HCT116 (cell line): ENCODE data around the gene EHMT1. TPM values are rescaled to one million over a fixed set of nuclear protein-coding genes. Genes with fewer than 3 reads are reported as not detected.

Source experiments
- ATAC-seq: fragments of 200-7000 bp; cut with Tn5 transposase; 2 replicates; pipeline ENCODE4 v1.9.1; 2020; ENCODE audit warnings: mild to moderate bottlenecking, moderate library complexity
- BruUV-seq: library from RNA; stranded (reverse); fragments of 400-500 nt; replicated peaks from 2 replicates; lab custom pipeline; 2021; lab: Mats Ljungman, UMichigan
- CTCF ChIA-PET: fragments of 300-600 bp; sonication (Branson Sonifier 250); formaldehyde crosslinking; loops from one replicate; lab custom pipeline; 2021; ENCODE audit warnings: antibody characterized with exemption; lab: Charles Lee
- POLR2A ChIA-PET: fragments of 300-600, 350-600 bp; sonication (Branson Sonifier 250); formaldehyde crosslinking; loops from one replicate; lab custom pipeline; 2021; ENCODE audit warnings: antibody characterized with exemption; lab: Charles Lee
- RAD21 ChIA-PET, 2 experiments: fragments of 300-600 bp; sonication (Branson Sonifier 250); formaldehyde crosslinking; loops; one replicate each; lab custom pipeline; 2023; ENCODE audit warnings: low total read pairs in 2 of 2; ENCODE audit not compliant: uncharacterized antibody in 2 of 2, unreplicated experiment in 2 of 2, low non-redundant PET in 1 of 2; lab: Charles Lee
- DNase-seq: peaks from one replicate; pipeline ENCODE4 v3.0.0-alpha.2; 2010; ENCODE audit warnings: low read depth, low spot score
- H2AFZ ChIP-seq: fragments of 200-600 bp; shearing (Covaris generic), sonication (generic); 2 replicates; pipeline ENCODE4 v1.6.1; 2017; ENCODE audit warnings: low read depth, mixed run types, mixed read lengths, antibody characterized with exemption, low read length; ENCODE audit not compliant: poor library complexity, severe bottlenecking
- H3K27ac ChIP-seq: 2 replicates; pipeline ENCODE4 v1.5.1; 2012; ENCODE audit warnings: low read depth, low read length
- H3K27me3 ChIP-seq: fragments of 200-600 bp; sonication (generic); 2 replicates; pipeline ENCODE4 v1.6.1; 2016; ENCODE audit warnings: mixed run types, low read length, mixed read lengths; ENCODE audit not compliant: insufficient read depth
- H3K36me3 ChIP-seq, 2 experiments: fragments of 200-500 bp in 1 of 2; fragments of 200-600 bp in 1 of 2; sonication (Bioruptor generic) in 1 of 2; sonication (generic) in 1 of 2; 2 replicates each; pipeline versions ENCODE4 v1.5.1 to v1.6.1; 2014 to 2016; ENCODE audit warnings: low read length in 2 of 2, inconsistent platforms in 1 of 2, mixed read lengths in 1 of 2, mixed run types in 1 of 2; ENCODE audit not compliant: insufficient read depth in 2 of 2, control insufficient read depth in 1 of 2
- H3K4me1 ChIP-seq, 2 experiments: fragments of 200-600 bp in 1 of 2; sonication (generic) in 1 of 2; 2 replicates each; pipeline versions ENCODE4 v1.5.1 to v1.6.1; 2012 to 2017; ENCODE audit warnings: low read length in 2 of 2, inconsistent platforms in 1 of 2, mild to moderate bottlenecking in 1 of 2, mixed read lengths in 1 of 2, mixed run types in 1 of 2, moderate library complexity in 1 of 2; ENCODE audit not compliant: insufficient read depth in 2 of 2, control insufficient read depth in 1 of 2
- H3K4me2 ChIP-seq: fragments of 200-600 bp; sonication (generic); 2 replicates; pipeline ENCODE4 v1.6.1; 2017; ENCODE audit warnings: mixed run types, low read length, mixed read lengths
- H3K4me3 ChIP-seq, 2 experiments: fragments of 200-600 bp in 1 of 2; sonication (generic) in 1 of 2; replicated peaks in 1 of 2; 2 replicates each; pipeline ENCODE4 v1.5.1; 2011 to 2016; ENCODE audit warnings: low read length in 2 of 2, control low read depth in 1 of 2, low read depth in 1 of 2, mild to moderate bottlenecking in 1 of 2, mixed read lengths in 1 of 2, mixed run types in 1 of 2
- H3K79me2 ChIP-seq: fragments of 200-600 bp; sonication (generic); 2 replicates; pipeline ENCODE4 v1.6.1; 2017; ENCODE audit warnings: mild to moderate bottlenecking, mixed run types, low read length, moderate library complexity, mixed read lengths; ENCODE audit not compliant: insufficient read depth
- H3K9ac ChIP-seq: fragments of 200-600 bp; sonication (generic); 2 replicates; pipeline ENCODE4 v1.6.1; 2016; ENCODE audit warnings: low read length, mixed read lengths
- H3K9me2 ChIP-seq: fragments of 200-600 bp; sonication (generic), shearing (Covaris generic); 2 replicates; pipeline ENCODE4 v1.6.1; 2017; ENCODE audit warnings: mixed run types, mild to moderate bottlenecking, moderate library complexity; ENCODE audit not compliant: insufficient read depth
- H3K9me3 ChIP-seq, 2 experiments: fragments of 200-500 bp in 1 of 2; fragments of 200-600 bp in 1 of 2; sonication (Bioruptor generic) in 1 of 2; sonication (generic) in 1 of 2; 2 replicates each; pipeline ENCODE4 v1.6.1; 2014 to 2017; ENCODE audit warnings: low read length in 2 of 2, mixed read lengths in 2 of 2, inconsistent platforms in 1 of 2, low read depth in 1 of 2, mild to moderate bottlenecking in 1 of 2, mixed run types in 1 of 2, moderate library complexity in 1 of 2; ENCODE audit not compliant: control insufficient read depth in 1 of 2, insufficient read depth in 1 of 2
- H4K20me1 ChIP-seq: fragments of 200-600 bp; sonication (generic), shearing (Covaris generic); 2 replicates; pipeline ENCODE4 v1.6.1; 2017; ENCODE audit warnings: mixed run types, mild to moderate bottlenecking, moderate library complexity; ENCODE audit not compliant: insufficient read depth
- CEBPB ChIP-seq: IDR thresholded peaks from 2 replicates; pipeline ENCODE4 v1.6.1; 2012; ENCODE audit warnings: low read depth
- EGR1 ChIP-seq: IDR thresholded peaks from 2 replicates; pipeline ENCODE4 v1.6.1; 2012; ENCODE audit warnings: low read depth
- EZH2phosphoT487 ChIP-seq: fragments of 200-600 bp; IDR thresholded peaks from 2 replicates; pipeline ENCODE4 v1.6.1; 2018; ENCODE audit warnings: antibody characterized with exemption, borderline replicate concordance
- JUND ChIP-seq: IDR thresholded peaks from 2 replicates; pipeline ENCODE4 v1.6.1; 2012
- POLR2A ChIP-seq: IDR thresholded peaks from 2 replicates; pipeline ENCODE4 v1.7.0; 2011; ENCODE audit warnings: borderline replicate concordance; ENCODE audit not compliant: insufficient read depth, insufficient read length; ENCODE audit errors: extremely low read depth
- POLR2AphosphoS5 ChIP-seq: IDR thresholded peaks from 2 replicates; pipeline ENCODE4 v1.6.1; 2011; ENCODE audit warnings: mild to moderate bottlenecking, low read depth, low read length, moderate library complexity
- RAD21 ChIP-seq: IDR thresholded peaks from 2 replicates; pipeline ENCODE4 v1.6.1; 2012; ENCODE audit warnings: low read depth, mild to moderate bottlenecking
- SP1 ChIP-seq: IDR thresholded peaks from 2 replicates; pipeline ENCODE4 v1.6.1; 2012; ENCODE audit warnings: low read depth
- SRF ChIP-seq: IDR thresholded peaks from 2 replicates; pipeline ENCODE4 v1.6.1; 2012; ENCODE audit warnings: low read depth
- YY1 ChIP-seq: IDR thresholded peaks from 2 replicates; pipeline ENCODE4 v1.6.1; 2011; ENCODE audit warnings: low read length, low read depth, moderate library complexity, mild to moderate bottlenecking; ENCODE audit not compliant: insufficient replicate concordance; ENCODE audit errors: extremely low read depth
- intact Hi-C: fragments of 100-400 bp; cut with micrococcal nuclease; formaldehyde crosslinking; loops from 2 replicates; pipeline ENCODE4 v1.10.0; 2022
- total RNA-seq: library from RNA; stranded (reverse); gene quantifications from one replicate; pipeline ENCODE4 v1.2.1, GENCODE V29; 2021; ENCODE audit not compliant: unreplicated experiment
- TF ChIP-seq, protein P1 (sequence below), 3 experiments: fragments of 200-600 bp in 1 of 3; sonication (generic) in 1 of 3; IDR thresholded peaks in 2 of 3; conservative IDR thresholded peaks in 1 of 3; 2 replicates each; pipeline ENCODE4 v1.5.1; 2012 to 2017; ENCODE audit warnings: low read depth in 2 of 3, low read length in 2 of 3, antibody characterized with exemption in 1 of 3, borderline replicate concordance in 1 of 3, control low read depth in 1 of 3, mild to moderate bottlenecking in 1 of 3, mixed read lengths in 1 of 3, mixed run types in 1 of 3, moderate library complexity in 1 of 3; ENCODE audit not compliant: insufficient read depth in 1 of 3
- TF ChIP-seq, protein P2 (sequence below): IDR thresholded peaks from 2 replicates; pipeline ENCODE4 v1.6.1; 2012

EHMT1 gene
- total RNA-seq, 1 experiment from 2014 or later = 86.1 TPM

DNA sequence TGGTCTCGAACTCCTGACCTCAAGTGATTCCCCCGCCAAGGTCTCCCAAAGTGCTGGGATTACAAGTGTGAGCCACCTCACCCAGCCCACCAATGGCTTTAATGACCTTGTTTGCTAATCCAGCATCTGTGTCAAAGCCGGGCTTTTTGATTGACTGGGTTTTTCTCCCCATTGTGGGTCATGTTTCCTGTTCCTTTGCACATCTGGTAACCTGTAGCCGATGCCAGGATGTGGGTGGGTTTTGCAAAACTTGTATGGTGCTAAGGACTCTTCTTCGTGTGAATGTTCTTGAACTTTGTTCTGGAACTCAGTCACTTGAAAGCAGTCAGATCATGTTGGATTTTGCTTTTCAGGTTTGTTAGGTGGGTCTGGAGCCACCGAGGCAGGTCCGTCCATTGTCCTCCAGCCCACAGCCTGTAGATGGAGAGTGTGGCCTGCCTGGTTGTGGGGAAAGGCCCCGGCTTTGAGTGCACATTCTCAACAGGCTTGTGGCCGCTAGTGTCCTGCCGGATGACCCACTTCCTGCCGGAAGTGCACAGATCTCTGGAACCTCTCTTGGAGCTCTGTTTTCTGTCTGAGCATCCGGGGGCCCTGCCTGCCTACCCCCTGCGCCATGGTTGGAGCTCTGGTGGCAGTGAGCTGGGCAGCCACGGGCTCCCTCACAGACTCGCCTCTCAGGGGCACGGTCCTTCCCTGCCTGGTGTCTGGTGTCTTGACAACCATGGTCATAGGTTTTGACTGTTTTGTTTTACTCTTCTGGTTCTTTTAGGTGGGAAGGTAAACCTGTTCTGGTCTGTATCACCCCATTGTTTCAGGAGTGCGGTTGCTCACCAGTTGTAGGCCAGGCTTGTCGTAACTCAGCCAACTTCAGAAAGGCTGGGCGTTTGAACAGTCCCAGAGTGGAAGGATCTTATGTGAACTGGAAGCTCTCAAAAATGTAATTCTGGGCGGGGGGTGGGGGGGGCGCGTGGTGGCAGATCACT is 189.2 kb downstream of the EHMT1 start:
- CTCF ChIA-PET = no interaction called here
- no peak overlapping the region for H3K27ac ChIP-seq
- no TSS peak for BruUV-seq
- no peaks in the 10 kb centered on the region for H3K9me3 ChIP-seq
- H3K4me1 ChIP-seq = no peaks in the 10 kb centered on the region
- H3K36me3 ChIP-seq = peaks cover 9 to 19% of the 10 kb centered on the region in 2 experiments; a peak in 3 of 4 replicates
- intact Hi-C loops = no loop called here
- H3K79me2 ChIP-seq = no peaks in the 10 kb centered on the region
- ATAC-seq (no peak), DNase-seq (no peak)
- no peak overlapping the region for H3K4me3 ChIP-seq
- POLR2A ChIA-PET = no interaction called here
- 0 out of 2 replicates have a peak, but pooled peaks cover 3% of the 10 kb centered on the region for H4K20me1 ChIP-seq
- TF ChIP-seq YY1 = no peak
- no peak for TF ChIP-seq CEBPB
- TF ChIP-seq JUND = no peak
- no peak for TF ChIP-seq POLR2AphosphoS5
- no peak overlapping the region for H2AFZ ChIP-seq
- RAD21 ChIA-PET = no interaction called here
- no peaks in the 10 kb centered on the region for H3K9me2 ChIP-seq
- H3K9ac ChIP-seq = no peak overlapping the region
- H3K27me3 ChIP-seq = no peaks in the 10 kb centered on the region
- H3K4me2 ChIP-seq = no peak overlapping the region

DNA sequence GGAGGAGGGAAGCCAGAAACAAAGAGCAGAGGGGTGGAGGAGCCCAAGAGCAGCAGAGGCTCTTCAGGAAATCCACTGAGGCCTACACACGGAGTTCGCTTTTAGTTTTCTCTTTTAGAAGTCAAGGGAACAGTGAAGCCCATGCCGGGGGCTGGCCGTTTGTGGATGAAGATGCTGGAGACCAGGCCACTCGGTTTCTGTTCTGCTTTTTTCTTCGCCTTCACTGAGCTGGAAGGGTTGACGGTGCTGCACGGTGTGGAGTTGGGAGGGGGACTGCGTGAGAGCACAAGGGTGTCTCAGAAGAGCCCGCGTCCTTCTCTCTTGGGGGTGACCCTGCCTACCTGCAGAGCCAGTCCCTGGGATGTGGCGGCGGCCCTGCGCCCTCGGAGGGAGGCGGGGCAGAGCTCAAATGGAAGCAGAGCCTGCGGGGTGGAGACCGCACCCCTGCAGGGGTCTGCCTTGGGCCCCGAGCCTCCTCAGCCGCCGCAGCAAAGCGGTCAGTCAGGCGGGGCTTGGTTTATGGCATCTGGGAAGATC is 190.3 kb downstream of the EHMT1 start:
- RAD21 ChIA-PET = no interaction called here
- no peaks in the 10 kb centered on the region for H3K9me3 ChIP-seq
- intact Hi-C loops = no loop called here
- no peak for DNase-seq
- H3K4me3 ChIP-seq = no peak overlapping the region
- H4K20me1 ChIP-seq = 0 out of 2 replicates have a peak, but pooled peaks cover 3% of the 10 kb centered on the region
- H2AFZ ChIP-seq = no peak overlapping the region
- peaks cover 10 to 23% of the 10 kb centered on the region in 2 experiments; a peak in 3 of 4 replicates for H3K36me3 ChIP-seq
- CTCF ChIA-PET = no interaction called here
- H3K4me2 ChIP-seq = no peak overlapping the region
- no peak overlapping the region for H3K27ac ChIP-seq
- BruUV-seq = no TSS peak
- H3K9me2 ChIP-seq = no peaks in the 10 kb centered on the region
- H3K79me2 ChIP-seq = no peaks in the 10 kb centered on the region
- TF ChIP-seq CEBPB (no peak), POLR2A (no peak), RAD21 (no peak), YY1 (no peak), EGR1 (no peak), EZH2phosphoT487 (no peak), SP1 (no peak), SRF (no peak)
- TF ChIP-seq, protein P1, sequence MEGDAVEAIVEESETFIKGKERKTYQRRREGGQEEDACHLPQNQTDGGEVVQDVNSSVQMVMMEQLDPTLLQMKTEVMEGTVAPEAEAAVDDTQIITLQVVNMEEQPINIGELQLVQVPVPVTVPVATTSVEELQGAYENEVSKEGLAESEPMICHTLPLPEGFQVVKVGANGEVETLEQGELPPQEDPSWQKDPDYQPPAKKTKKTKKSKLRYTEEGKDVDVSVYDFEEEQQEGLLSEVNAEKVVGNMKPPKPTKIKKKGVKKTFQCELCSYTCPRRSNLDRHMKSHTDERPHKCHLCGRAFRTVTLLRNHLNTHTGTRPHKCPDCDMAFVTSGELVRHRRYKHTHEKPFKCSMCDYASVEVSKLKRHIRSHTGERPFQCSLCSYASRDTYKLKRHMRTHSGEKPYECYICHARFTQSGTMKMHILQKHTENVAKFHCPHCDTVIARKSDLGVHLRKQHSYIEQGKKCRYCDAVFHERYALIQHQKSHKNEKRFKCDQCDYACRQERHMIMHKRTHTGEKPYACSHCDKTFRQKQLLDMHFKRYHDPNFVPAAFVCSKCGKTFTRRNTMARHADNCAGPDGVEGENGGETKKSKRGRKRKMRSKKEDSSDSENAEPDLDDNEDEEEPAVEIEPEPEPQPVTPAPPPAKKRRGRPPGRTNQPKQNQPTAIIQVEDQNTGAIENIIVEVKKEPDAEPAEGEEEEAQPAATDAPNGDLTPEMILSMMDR (IDR thresholded peaks at IDR 0.05 in 2 of 3, conservative IDR thresholded peaks at IDR 0.05 in 1 of 3; ENCODE audit: borderline replicate concordance in 1 of 3, insufficient read depth in 1 of 3, low read depth in 2 of 3, low read length in 2 of 3) = no peak
- TF ChIP-seq, protein P2, sequence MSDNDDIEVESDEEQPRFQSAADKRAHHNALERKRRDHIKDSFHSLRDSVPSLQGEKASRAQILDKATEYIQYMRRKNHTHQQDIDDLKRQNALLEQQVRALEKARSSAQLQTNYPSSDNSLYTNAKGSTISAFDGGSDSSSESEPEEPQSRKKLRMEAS = no peak
- ATAC-seq = no peak
- no peaks in the 10 kb centered on the region for H3K4me1 ChIP-seq
- no peaks in the 10 kb centered on the region for H3K27me3 ChIP-seq
- POLR2A ChIA-PET = no interaction called here
- H3K9ac ChIP-seq = no peak overlapping the region
